Mesothelial cell of epicardium (in vitro differentiated cells): Measurements from ENCODE around the gene TGM3. TPM values are rescaled to one million over a fixed set of nuclear protein-coding genes. Genes with fewer than 3 reads are reported as not detected.

Experiments
- DNase-seq, 2 experiments: peaks; one replicate each; pipeline ENCODE4 v3.0.0; 2021; ENCODE audit warnings: low spot score in 2 of 2; ENCODE audit not compliant: unreplicated experiment in 2 of 2
- H3K27ac Mint-ChIP-seq: 2 replicates; pipeline ENCODE4 v1.8.0; 2021; ENCODE audit warnings: mixed read lengths
- H3K27me3 Mint-ChIP-seq: 2 replicates; pipeline ENCODE4 v1.8.0; 2021; ENCODE audit warnings: low read depth, mixed read lengths
- H3K36me3 Mint-ChIP-seq: 2 replicates; pipeline ENCODE4 v1.8.0; 2021; ENCODE audit warnings: mixed read lengths
- H3K4me1 Mint-ChIP-seq: 2 replicates; pipeline ENCODE4 v1.8.0; 2021; ENCODE audit warnings: mixed read lengths
- H3K4me3 Mint-ChIP-seq: 2 replicates; pipeline ENCODE4 v1.8.0; 2021; ENCODE audit warnings: mild to moderate bottlenecking, moderate library complexity, mixed read lengths
- H3K9me3 Mint-ChIP-seq: 2 replicates; pipeline ENCODE4 v1.8.0; 2021; ENCODE audit warnings: mixed read lengths
- CTCF ChIP-seq: fragments of 200-600 bp; sonication (generic); IDR thresholded peaks from one replicate; pipeline ENCODE4 v1.5.0; 2021; ENCODE audit warnings: antibody characterized with exemption; ENCODE audit not compliant: unreplicated experiment
- total RNA-seq: library from RNA; stranded (reverse); gene quantifications from 3 replicates; pipeline ENCODE4 v1.2.1, GENCODE V29; 2021

Gene TGM3
- total RNA-seq, 1 donor from 2014 or later: 0.13 TPM

GRCh38 chr20:2314759-2315439, 19.1 kb downstream of the TGM3 start:
- DNase-seq: no peak
- no peak overlapping the region for H3K27ac Mint-ChIP-seq
- H3K4me1 Mint-ChIP-seq: peaks cover 2% of the 10 kb centered on the region
- no peaks in the 10 kb centered on the region for H3K36me3 Mint-ChIP-seq
- no peak for TF ChIP-seq CTCF
- H3K9me3 Mint-ChIP-seq: peaks cover 5% of the 10 kb centered on the region
- peaks cover 3% of the 10 kb centered on the region for H3K27me3 Mint-ChIP-seq
- H3K4me3 Mint-ChIP-seq: no peak overlapping the region

GRCh38 chr20:2315440-2315778, 19.6 kb downstream of the TGM3 start:
- no peak for DNase-seq
- Mint-ChIP-seq H3K27me3 (peaks cover 3% of the 10 kb centered on the region), H3K36me3 (no peaks in the 10 kb centered on the region), H3K9me3 (peaks cover 5% of the 10 kb centered on the region), H3K4me1 (peaks cover 2% of the 10 kb centered on the region), H3K27ac (no peak overlapping the region), H3K4me3 (no peak overlapping the region)
- no peak for TF ChIP-seq CTCF

- DNase-seq: no peak
Observed at GRCh38 chr20:2316847-2317495, 21.2 kb downstream of the TGM3 start.

GRCh38 chr20:2320813-2321658, 25.2 kb downstream of the TGM3 start:
- H3K4me1 Mint-ChIP-seq: no peaks in the 10 kb centered on the region

More at GRCh38 chr20:2316847-2317495, 21.2 kb downstream of the TGM3 start:
- H3K36me3 Mint-ChIP-seq: no peaks in the 10 kb centered on the region
- peaks cover 5% of the 10 kb centered on the region for H3K9me3 Mint-ChIP-seq
- no peak overlapping the region for H3K27ac Mint-ChIP-seq
- H3K4me3 Mint-ChIP-seq: no peak overlapping the region
- peaks cover 2% of the 10 kb centered on the region for H3K4me1 Mint-ChIP-seq
- TF ChIP-seq CTCF: no peak
- H3K27me3 Mint-ChIP-seq: peaks cover 3% of the 10 kb centered on the region

GRCh38 chr20:2323051-2323450, 27.2 kb downstream of the TGM3 start:
- no peaks in the 10 kb centered on the region for H3K36me3 Mint-ChIP-seq
- H3K4me1 Mint-ChIP-seq: no peaks in the 10 kb centered on the region
- H3K9me3 Mint-ChIP-seq: peaks cover 18% of the 10 kb centered on the region
- no peak overlapping the region for H3K27ac Mint-ChIP-seq
- no peak for DNase-seq
- no peak for TF ChIP-seq CTCF
- peaks cover 10% of the 10 kb centered on the region for H3K27me3 Mint-ChIP-seq
- H3K4me3 Mint-ChIP-seq: no peak overlapping the region

More at GRCh38 chr20:2320813-2321658, 25.2 kb downstream of the TGM3 start:
- Mint-ChIP-seq H3K36me3 (no peaks in the 10 kb centered on the region), H3K9me3 (peaks cover 18% of the 10 kb centered on the region), H3K4me3 (no peak overlapping the region), H3K27ac (no peak overlapping the region), H3K27me3 (peaks cover 10% of the 10 kb centered on the region)
- TF ChIP-seq CTCF: no peak
- DNase-seq: no peak
